Erythroblast (primary cell): ENCODE measurements around the gene SMDT1.

Experiments used
- GATA1 ChIP-seq: IDR thresholded peaks from 2 replicates; pipeline ENCODE4 v1.6.1; 2011; ENCODE audit warnings: low read depth, mild to moderate bottlenecking, control low read depth, low read length, moderate library complexity
- POLR2A ChIP-seq: IDR thresholded peaks from 2 replicates; pipeline ENCODE4 v1.6.1; 2011; ENCODE audit warnings: mild to moderate bottlenecking, low read length

DNA sequence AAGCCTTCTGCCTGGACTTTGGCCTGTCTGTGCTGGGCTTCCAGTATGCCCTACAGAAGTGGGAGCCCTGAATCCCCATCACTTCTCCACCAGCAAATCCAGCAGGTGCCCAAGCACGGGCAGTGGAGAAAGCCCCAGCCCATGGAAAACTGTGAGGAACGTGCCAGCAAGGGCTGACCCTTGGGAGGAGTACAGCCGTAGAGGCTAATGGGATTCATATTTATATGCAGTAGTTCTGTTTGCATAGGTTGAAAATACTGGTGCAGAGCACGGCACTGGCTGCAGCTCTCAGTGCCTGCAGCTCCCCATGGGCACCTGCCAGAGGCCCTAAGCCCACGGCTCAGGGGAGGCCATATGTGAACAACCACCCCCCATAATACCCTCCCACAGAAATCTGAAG is 19.0 kb upstream of the SMDT1 start:
- TF ChIP-seq POLR2A (no peak), GATA1 (no peak)
